HEK293 (cell line): ENCODE results near the gene AP3B1.

Experiments used
- CTCF ChIA-PET: fragments of 350-600 bp; formaldehyde crosslinking; extraction: SDS; loops from one replicate; lab custom pipeline; 2021; ENCODE audit warnings: antibody characterized with exemption; lab: Yijun Ruan, JAX
- POLR2A ChIA-PET: fragments of 300-600 bp; formaldehyde crosslinking; extraction: SDS; loops from one replicate; lab custom pipeline; 2020; ENCODE audit warnings: antibody characterized with exemption, inconsistent platforms; lab: Yijun Ruan, JAX
- H3K27ac ChIP-seq: fragments of 200-500 bp; sonication (Bioruptor generic); 2 replicates; pipeline ENCODE4 v1.5.1; 2014; ENCODE audit warnings: low read depth, low read length, control low read depth, inconsistent platforms; ENCODE audit errors: extremely low read depth
- H3K36me3 ChIP-seq, 2 experiments: fragments of 200-500 bp in 1 of 2; sonication (Bioruptor generic) in 1 of 2; 1 replicate in 1 of 2; 2 replicates in 1 of 2; pipeline ENCODE4 v1.5.1; 2014 to 2017; ENCODE audit warnings: inconsistent platforms in 2 of 2, low read length in 2 of 2; ENCODE audit not compliant: control insufficient read depth in 2 of 2, insufficient read depth in 1 of 2
- H3K4me1 ChIP-seq: fragments of 200-500 bp; sonication (Bioruptor generic); 2 replicates; pipeline ENCODE4 v1.5.1; 2014; ENCODE audit warnings: mild to moderate bottlenecking, low read length, inconsistent platforms; ENCODE audit not compliant: control insufficient read depth, insufficient read depth
- H3K4me3 ChIP-seq: 2 replicates; pipeline ENCODE4 v1.5.1; 2011; ENCODE audit warnings: low read depth, mild to moderate bottlenecking, control low read depth, low read length, moderate library complexity
- H3K9me3 ChIP-seq: fragments of 200-500 bp; sonication (Bioruptor generic); 2 replicates; pipeline ENCODE4 v1.5.1; 2014; ENCODE audit warnings: low read depth, low read length, inconsistent platforms; ENCODE audit not compliant: control insufficient read depth, insufficient read depth
- GFI1B ChIP-seq: fragments of 450-650 bp; formaldehyde crosslinking; IDR thresholded peaks from 2 replicates; pipeline ENCODE4 v1.5.1; 2016; ENCODE audit warnings: missing biosample characterization, missing genetic modification characterization
- HOXA7 ChIP-seq: sonication (generic); formaldehyde crosslinking; IDR thresholded peaks from 2 replicates; pipeline ENCODE4 v1.8.1; 2022; ENCODE audit warnings: missing genetic modification reagents, borderline replicate concordance
- IKZF3 ChIP-seq: fragments of 450-650 bp; IDR thresholded peaks from 2 replicates; pipeline ENCODE4 v1.5.0; 2018; ENCODE audit warnings: missing biosample characterization, mild to moderate bottlenecking, missing genetic modification characterization, moderate library complexity
- INSM2 ChIP-seq: fragments of 450-650 bp; formaldehyde crosslinking; IDR thresholded peaks from 2 replicates; pipeline ENCODE4 v1.5.1; 2016; ENCODE audit warnings: missing biosample characterization, missing genetic modification characterization
- KLF1 ChIP-seq: fragments of 450-650 bp; formaldehyde crosslinking; IDR thresholded peaks from 2 replicates; pipeline ENCODE4 v1.5.1; 2016; ENCODE audit warnings: missing biosample characterization, missing genetic modification characterization
- OVOL3 ChIP-seq: fragments of 450-650 bp; formaldehyde crosslinking; IDR thresholded peaks from 2 replicates; pipeline ENCODE4 v1.5.1; 2016; ENCODE audit warnings: missing biosample characterization, missing genetic modification characterization
- PRDM1 ChIP-seq: fragments of 450-650 bp; formaldehyde crosslinking; IDR thresholded peaks from 2 replicates; pipeline ENCODE4; 2016; ENCODE audit warnings: missing biosample characterization, missing genetic modification characterization
- SETDB1 ChIP-seq: IDR thresholded peaks from one replicate; pipeline ENCODE4 v1.6.1; 2017; ENCODE audit warnings: mild to moderate bottlenecking, low read length, moderate library complexity, mixed read lengths; ENCODE audit not compliant: insufficient read length
- SP2 ChIP-seq: fragments of 450-650 bp; formaldehyde crosslinking; IDR thresholded peaks from 2 replicates; pipeline ENCODE4 v1.5.1; 2016; ENCODE audit warnings: missing biosample characterization, missing genetic modification characterization
- TSHZ1 ChIP-seq: fragments of 450-650 bp; formaldehyde crosslinking; IDR thresholded peaks from 2 replicates; pipeline ENCODE4 v1.5.1; 2016; ENCODE audit warnings: missing biosample characterization, missing genetic modification characterization, borderline replicate concordance
- ZBTB10 ChIP-seq: fragments of 450-650 bp; formaldehyde crosslinking; IDR thresholded peaks from 2 replicates; pipeline ENCODE4 v1.5.1; 2016; ENCODE audit warnings: missing biosample characterization, missing genetic modification characterization
- ZFP69B ChIP-seq: fragments of 450-650 bp; formaldehyde crosslinking; IDR thresholded peaks from 2 replicates; pipeline ENCODE4 v1.5.1; 2016; ENCODE audit warnings: missing biosample characterization, missing genetic modification characterization
- ZNF155 ChIP-seq: fragments of 450-650 bp; formaldehyde crosslinking; IDR thresholded peaks from 2 replicates; pipeline ENCODE4 v1.5.1; 2016; ENCODE audit warnings: missing biosample characterization, missing genetic modification characterization
- ZNF19 ChIP-seq: fragments of 450-650 bp; formaldehyde crosslinking; IDR thresholded peaks from 2 replicates; pipeline ENCODE4; 2016; ENCODE audit warnings: missing biosample characterization, missing genetic modification characterization, low read depth
- ZNF214 ChIP-seq: fragments of 450-650 bp; formaldehyde crosslinking; IDR thresholded peaks from 2 replicates; pipeline ENCODE4 v1.5.1; 2017; ENCODE audit warnings: missing biosample characterization, mild to moderate bottlenecking, missing genetic modification characterization, borderline replicate concordance
- ZNF266 ChIP-seq: fragments of 450-650 bp; formaldehyde crosslinking; IDR thresholded peaks from 2 replicates; pipeline ENCODE4 v1.5.1; 2016; ENCODE audit warnings: missing biosample characterization, missing genetic modification characterization, low read depth
- ZNF354C ChIP-seq: fragments of 450-650 bp; formaldehyde crosslinking; IDR thresholded peaks from 2 replicates; pipeline ENCODE4 v1.5.1; 2016; ENCODE audit warnings: missing biosample characterization, missing genetic modification characterization, low read depth, borderline replicate concordance
- ZNF37A ChIP-seq: fragments of 450-650 bp; IDR thresholded peaks from 2 replicates; pipeline ENCODE4 v1.5.1; 2018; ENCODE audit warnings: missing biosample characterization, missing genetic modification characterization
- ZNF426 ChIP-seq: fragments of 450-650 bp; formaldehyde crosslinking; IDR thresholded peaks from 2 replicates; pipeline ENCODE4 v1.5.1; 2017; ENCODE audit warnings: missing biosample characterization, missing genetic modification characterization, mild to moderate bottlenecking, inconsistent platforms, moderate library complexity
- ZNF433 ChIP-seq: fragments of 450-650 bp; formaldehyde crosslinking; IDR thresholded peaks from 2 replicates; pipeline ENCODE4 v1.5.1; 2016; ENCODE audit warnings: missing biosample characterization, missing genetic modification characterization, low read depth
- ZNF513 ChIP-seq: fragments of 450-650 bp; IDR thresholded peaks from 2 replicates; pipeline ENCODE4 v1.5.1; 2018; ENCODE audit warnings: missing biosample characterization, missing genetic modification characterization
- ZNF580 ChIP-seq: fragments of 450-650 bp; formaldehyde crosslinking; IDR thresholded peaks from 2 replicates; pipeline ENCODE4 v1.5.1; 2016; ENCODE audit warnings: missing biosample characterization, missing genetic modification characterization
- ZNF585B ChIP-seq: fragments of 450-650 bp; formaldehyde crosslinking; IDR thresholded peaks from 2 replicates; pipeline ENCODE4 v1.5.1; 2016; ENCODE audit warnings: missing biosample characterization, missing genetic modification characterization
- ZNF670 ChIP-seq: fragments of 450-650 bp; formaldehyde crosslinking; IDR thresholded peaks from 2 replicates; pipeline ENCODE4 v1.5.1; 2016; ENCODE audit warnings: missing biosample characterization, missing genetic modification characterization, low read depth
- ZNF76 ChIP-seq: fragments of 450-650 bp; formaldehyde crosslinking; IDR thresholded peaks from 2 replicates; pipeline ENCODE4; 2016; ENCODE audit warnings: low read depth, missing biosample characterization, missing genetic modification characterization, borderline replicate concordance

The AP3B1 gene

GRCh38 chr5:78334811-78335210 lies 40.3 kb upstream of the AP3B1 start (continued):
- TF ChIP-seq TSHZ1 (no peak), GFI1B (no peak), ZNF37A (tag by site-specific recombination) (no peak), ZNF433 (tag by site-specific recombination) (no peak), ZNF580 (no peak), ZNF354C (tag by site-specific recombination) (no peak), ZNF426 (no peak), HOXA7 (CRISPR knock-in tag) (no peak), ZNF155 (tag by site-specific recombination) (no peak), IKZF3 (no peak), ZFP69B (tag by site-specific recombination) (no peak)

GRCh38 chr5:78331523-78332080 lies 37.1 kb upstream of the AP3B1 start:
- no peak overlapping the region for H3K27ac ChIP-seq
- no peaks in the 10 kb centered on the region for H3K4me1 ChIP-seq
- ChIA-PET CTCF (interaction anchor here (1.0 kb wide), 1 partner anchor 11 kb away, joined by 3 read pairs; no protein-coding TSS in a partner anchor), POLR2A (no interaction called here)
- no peaks in the 10 kb centered on the region for H3K36me3 ChIP-seq
- TF ChIP-seq PRDM1 (tag by site-specific recombination) (no peak), ZNF214 (no peak), ZNF585B (tag by site-specific recombination) (no peak), SETDB1 (no peak), KLF1 (tag by site-specific recombination) (no peak), ZBTB10 (tag by site-specific recombination) (no peak), ZNF266 (no peak), ZNF19 (tag by site-specific recombination) (no peak), SP2 (tag by site-specific recombination) (no peak), INSM2 (no peak), IKZF3 (no peak), ZNF513 (tag by site-specific recombination) (no peak), OVOL3 (tag by site-specific recombination) (no peak), ZNF76 (tag by site-specific recombination) (no peak), ZNF670 (tag by site-specific recombination) (no peak)
- H3K9me3 ChIP-seq = no peaks in the 10 kb centered on the region
- no peak overlapping the region for H3K4me3 ChIP-seq
